Hematopoietic multipotent progenitor cell treated with erythropoietin and hydrocortisone succinate and interleukin-3 and kit ligand, for 15 days (in vitro differentiated cells): ENCODE measurements around the gene NECTIN3.

Source experiments
- DNase-seq: peaks from one replicate; pipeline ENCODE4 v3.0.0-alpha.2; 2015; ENCODE audit warnings: low spot score

Gene NECTIN3

GRCh38 chr3:111210003-111210711 lies 138.5 kb downstream of the NECTIN3 start:
- no peak for DNase-seq

- no peak for DNase-seq
Measured at GRCh38 chr3:111210866-111211564, 139.4 kb downstream of the NECTIN3 start.

DNA sequence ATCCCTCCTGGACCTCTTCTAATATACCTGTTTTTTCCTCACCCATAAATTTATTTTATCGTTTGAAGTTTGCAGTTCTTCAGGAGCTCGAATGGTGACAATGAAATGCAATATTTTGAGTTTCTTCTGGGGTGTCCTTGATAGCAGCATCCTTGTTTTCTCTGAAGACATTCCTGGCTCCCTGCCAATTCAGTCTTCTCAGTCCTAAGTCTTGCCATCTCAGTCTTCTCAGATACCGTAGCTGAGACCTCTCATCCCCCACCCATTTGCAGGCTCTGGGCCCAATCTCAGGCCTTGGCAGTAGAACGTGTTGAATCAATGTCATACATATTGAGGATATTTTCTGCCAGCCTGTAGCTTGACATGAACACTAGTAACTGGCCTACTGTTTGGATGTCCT lies 140.9 kb downstream of the NECTIN3 start:
- no peak for DNase-seq

DNA sequence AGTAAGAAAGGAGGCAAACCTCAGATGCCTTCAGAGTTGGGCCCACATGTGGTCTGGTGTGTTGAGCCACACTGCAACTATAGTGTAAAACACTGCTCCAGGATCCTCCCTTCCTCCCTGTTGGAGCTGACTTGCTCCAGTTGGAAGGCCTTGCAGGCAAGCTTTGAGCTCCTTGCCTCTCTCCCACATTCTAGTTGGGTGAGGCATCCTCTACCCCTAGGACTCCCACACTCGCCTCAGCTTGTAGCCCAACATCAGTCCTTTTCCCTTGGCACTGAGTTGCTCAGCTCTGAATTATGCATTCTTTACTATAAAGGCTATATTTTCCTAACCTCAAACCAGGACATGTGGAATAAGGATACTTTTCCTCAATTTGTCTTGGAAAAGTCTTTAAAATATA lies 143.9 kb downstream of the NECTIN3 start:
- DNase-seq: no peak

- DNase-seq: no peak
Measured at GRCh38 chr3:111218615-111219014, 147.0 kb downstream of the NECTIN3 start.

DNA sequence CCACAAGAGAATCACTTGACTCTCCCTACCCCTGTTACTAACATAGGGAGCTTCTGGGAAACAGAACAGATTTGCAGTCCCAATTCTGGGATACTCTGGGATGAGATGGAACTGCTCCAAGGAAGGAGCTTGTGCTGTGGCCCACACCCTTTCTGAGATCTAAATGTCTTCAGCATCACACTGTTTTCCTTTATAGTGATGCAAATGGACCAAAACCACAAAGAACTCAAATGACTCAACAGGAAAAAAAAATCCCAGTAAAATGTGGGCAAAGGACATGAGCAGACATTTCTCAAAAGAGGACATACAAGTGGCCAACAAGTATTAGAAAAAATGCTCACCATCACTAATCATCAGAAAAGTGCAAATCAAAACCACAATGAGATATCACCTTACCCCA lies 155.6 kb downstream of the NECTIN3 start:
- DNase-seq: no peak

- no peak for DNase-seq
Measured at GRCh38 chr3:111229301-111229700, 157.7 kb downstream of the NECTIN3 start.

- DNase-seq: no peak
Measured at GRCh38 chr3:111236836-111237713, 165.5 kb downstream of the NECTIN3 start.

DNA sequence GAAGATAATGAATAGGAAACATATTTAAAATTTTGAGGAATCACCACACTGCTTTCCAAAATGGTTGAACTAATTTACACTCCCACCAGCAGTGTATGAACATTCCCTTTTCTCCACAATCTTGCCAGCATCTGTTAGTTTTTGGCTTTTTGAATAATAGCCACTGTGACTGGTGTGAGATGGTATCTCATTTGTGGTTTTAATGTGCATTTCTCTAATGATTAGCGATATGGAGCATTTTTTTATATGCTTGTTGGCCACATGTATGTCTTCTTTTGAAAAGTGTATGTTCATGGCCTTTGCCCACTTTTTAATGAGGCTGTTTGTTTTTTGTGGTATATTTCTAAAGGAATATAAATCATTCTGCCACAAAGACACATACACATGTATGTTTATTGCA lies 166.3 kb downstream of the NECTIN3 start:
- DNase-seq: no peak

DNA sequence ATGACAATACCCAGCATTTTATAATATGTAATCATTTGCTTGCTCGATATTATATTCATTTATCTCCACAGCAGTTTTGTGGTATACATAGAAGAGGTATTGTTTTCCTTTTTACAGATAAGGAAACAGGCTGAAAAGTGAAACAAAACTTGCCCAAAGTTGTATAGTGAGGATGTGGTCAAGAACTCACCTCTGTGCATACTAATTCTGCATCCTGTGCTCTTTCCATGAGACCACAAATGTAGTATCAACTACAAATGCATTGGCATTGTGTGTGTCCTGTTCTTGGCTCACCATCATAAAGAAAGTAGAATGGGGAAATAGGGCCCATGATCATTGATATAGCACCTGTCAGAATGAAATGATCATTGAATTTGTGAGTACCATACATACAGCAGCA lies 167.3 kb downstream of the NECTIN3 start:
- DNase-seq: no peak

GRCh38 chr3:111241960-111242359 lies 170.3 kb downstream of the NECTIN3 start:
- no peak for DNase-seq
